K562 (cell line): Measurements from ENCODE around the gene EZH1. TPM values are rescaled to one million over a fixed set of nuclear protein-coding genes. Genes with fewer than 3 reads are reported as not detected.

ENCODE experiments used
- COPS2 ChIP-seq: fragments of 450-650 bp; conservative IDR thresholded peaks from 2 replicates; pipeline ENCODE4 v1.6.1; 2016; ENCODE audit warnings: mild to moderate bottlenecking, moderate library complexity
- CREB1 ChIP-seq, 2 experiments: sonication (generic) in 1 of 2; formaldehyde crosslinking in 1 of 2; IDR thresholded peaks; 2 replicates each; pipeline versions ENCODE4 v1.6.1 to v1.8.0; 2012 to 2022; ENCODE audit warnings: inconsistent platforms in 1 of 2, mild to moderate bottlenecking in 1 of 2, missing genetic modification reagents in 1 of 2, moderate library complexity in 1 of 2
- FOXM1 ChIP-seq, 2 experiments: fragments of 450-650 bp in 1 of 2; sonication (generic) in 1 of 2; formaldehyde crosslinking in 1 of 2; IDR thresholded peaks; 2 replicates each; pipeline versions ENCODE4 v1.6.1 to v1.9.0; 2017 to 2022; ENCODE audit warnings: low read depth in 2 of 2, mild to moderate bottlenecking in 2 of 2, missing genetic modification reagents in 1 of 2, moderate library complexity in 1 of 2
- GATAD2B ChIP-seq: fragments of 450-650 bp; IDR thresholded peaks from 2 replicates; pipeline ENCODE4 v1.6.1; 2017; ENCODE audit warnings: mild to moderate bottlenecking, borderline replicate concordance
- GTF2A2 ChIP-seq: IDR thresholded peaks from 2 replicates; pipeline ENCODE4 v1.6.1; 2016; ENCODE audit warnings: mild to moderate bottlenecking, missing genetic modification characterization, missing compliant biosample characterization
- HOMEZ ChIP-seq: fragments of 250-450 bp; sonication (Bioruptor Pico); IDR thresholded peaks from 2 replicates; pipeline ENCODE4 v1.4.0; 2020; ENCODE audit warnings: mild to moderate bottlenecking, moderate library complexity
- ILF3 ChIP-seq: fragments of 450-650 bp; IDR thresholded peaks from 2 replicates; pipeline ENCODE4 v1.6.1; 2018; ENCODE audit warnings: antibody characterized with exemption, mild to moderate bottlenecking, moderate library complexity, borderline replicate concordance
- KDM5B ChIP-seq: fragments of 200-600 bp; sonication (generic); IDR thresholded peaks from 2 replicates; pipeline ENCODE4 v1.6.1; 2012; ENCODE audit warnings: low read depth, mild to moderate bottlenecking, moderate library complexity, low read length, control low read depth, inconsistent platforms; ENCODE audit not compliant: insufficient replicate concordance
- MED1 ChIP-seq: sonication (generic); formaldehyde crosslinking; IDR thresholded peaks from 2 replicates; pipeline ENCODE4 v1.8.1; 2023; ENCODE audit warnings: missing genetic modification reagents, borderline replicate concordance
- NFATC3 ChIP-seq: fragments of 450-650 bp; IDR thresholded peaks from 2 replicates; pipeline ENCODE4 v1.6.1; 2017; ENCODE audit warnings: mild to moderate bottlenecking
- PHF20 ChIP-seq: fragments of 450-650 bp; IDR thresholded peaks from 2 replicates; pipeline ENCODE4 v1.6.1; 2018; ENCODE audit not compliant: partially characterized antibody
- PRMT5 ChIP-seq: sonication (generic); formaldehyde crosslinking; IDR thresholded peaks from 2 replicates; pipeline ENCODE4 v1.5.0; 2020; ENCODE audit warnings: missing genetic modification reagents
- TAL1 ChIP-seq: fragments of 450-650 bp; IDR thresholded peaks from 2 replicates; pipeline ENCODE4 v1.6.1; 2016; ENCODE audit warnings: mild to moderate bottlenecking
- THRB ChIP-seq: fragments of 450-650 bp; formaldehyde crosslinking; conservative IDR thresholded peaks from 2 replicates; pipeline ENCODE4 v1.4.0; 2022; ENCODE audit warnings: mild to moderate bottlenecking, missing genetic modification characterization
- YBX1 ChIP-seq: fragments of 450-650 bp; IDR thresholded peaks from 2 replicates; pipeline ENCODE4 v1.7.1; 2016; ENCODE audit warnings: mild to moderate bottlenecking
- ZBTB8A ChIP-seq: fragments of 450-650 bp; IDR thresholded peaks from 2 replicates; pipeline ENCODE4 v1.6.1; 2018; ENCODE audit warnings: mild to moderate bottlenecking, moderate library complexity; ENCODE audit not compliant: partially characterized antibody
- ZNF146 ChIP-seq: IDR thresholded peaks from one replicate; pipeline ENCODE4 v1.6.1; 2018; ENCODE audit warnings: missing compliant biosample characterization; ENCODE audit not compliant: unreplicated experiment
- ZNF263 ChIP-seq: sonication (generic); formaldehyde crosslinking; IDR thresholded peaks from 2 replicates; pipeline ENCODE4 v1.8.0; 2022; ENCODE audit warnings: mild to moderate bottlenecking, missing genetic modification reagents, borderline replicate concordance
- ZNF444 ChIP-seq: fragments of 250-450 bp; sonication (Bioruptor Pico); IDR thresholded peaks from 2 replicates; pipeline ENCODE4 v1.4.0; 2020; ENCODE audit warnings: mild to moderate bottlenecking, moderate library complexity
- ZNF696 ChIP-seq: fragments of 250-450 bp; sonication (Bioruptor Pico); conservative IDR thresholded peaks from 2 replicates; pipeline ENCODE4 v1.4.0; 2020; ENCODE audit warnings: mild to moderate bottlenecking, moderate library complexity
- polyA plus RNA-seq, 8 experiments: library from polyadenylated mRNA; depleted of rRNA in 4 of 8; stranded (reverse) in 5 of 8; unstranded in 3 of 8; fragments of >200 nt; fragmentation: Nextera tagmentation in 2 of 8; fragmentation: Illumina TruSeq in 1 of 8; extraction: Ambion mirVana in 2 of 8; extraction: Trizol in 1 of 8; gene quantifications; 2 replicates each; pipeline versions ENCODE4 v1.2.1 to v1.2.3, GENCODE V29; 2011 to 2014; ENCODE audit warnings: inconsistent platforms in 1 of 8, missing spikeins in 1 of 8
- total RNA-seq, 7 experiments: library from RNA; depleted of rRNA in 6 of 7; stranded (reverse); fragments of >200 nt in 6 of 7; fragmentation: Illumina TruSeq in 2 of 7; extraction: Trizol in 2 of 7; gene quantifications; 2 replicates each; pipeline versions ENCODE4 v1.2.1 to v1.2.3, GENCODE V29; 2011 to 2021; ENCODE audit warnings: low replicate concordance in 1 of 7
- TF ChIP-seq, protein P1 (sequence below): fragments of 450-650 bp; IDR thresholded peaks from one replicate; pipeline ENCODE4 v1.6.1; 2018; ENCODE audit warnings: mild to moderate bottlenecking, moderate library complexity; ENCODE audit not compliant: partially characterized antibody
- TF ChIP-seq, protein P2 (sequence below): sonication (generic); formaldehyde crosslinking; IDR thresholded peaks from 2 replicates; pipeline ENCODE4 v1.8.1; 2023; ENCODE audit warnings: mild to moderate bottlenecking, missing genetic modification reagents

EZH1 gene
- total and polyA plus RNA-seq, 9 of the 15 experiments (the other 6 are each of a cell fraction or from before 2014, with no cell fraction given) = 8.6 to 40.8 (median 22.9) TPM

DNA sequence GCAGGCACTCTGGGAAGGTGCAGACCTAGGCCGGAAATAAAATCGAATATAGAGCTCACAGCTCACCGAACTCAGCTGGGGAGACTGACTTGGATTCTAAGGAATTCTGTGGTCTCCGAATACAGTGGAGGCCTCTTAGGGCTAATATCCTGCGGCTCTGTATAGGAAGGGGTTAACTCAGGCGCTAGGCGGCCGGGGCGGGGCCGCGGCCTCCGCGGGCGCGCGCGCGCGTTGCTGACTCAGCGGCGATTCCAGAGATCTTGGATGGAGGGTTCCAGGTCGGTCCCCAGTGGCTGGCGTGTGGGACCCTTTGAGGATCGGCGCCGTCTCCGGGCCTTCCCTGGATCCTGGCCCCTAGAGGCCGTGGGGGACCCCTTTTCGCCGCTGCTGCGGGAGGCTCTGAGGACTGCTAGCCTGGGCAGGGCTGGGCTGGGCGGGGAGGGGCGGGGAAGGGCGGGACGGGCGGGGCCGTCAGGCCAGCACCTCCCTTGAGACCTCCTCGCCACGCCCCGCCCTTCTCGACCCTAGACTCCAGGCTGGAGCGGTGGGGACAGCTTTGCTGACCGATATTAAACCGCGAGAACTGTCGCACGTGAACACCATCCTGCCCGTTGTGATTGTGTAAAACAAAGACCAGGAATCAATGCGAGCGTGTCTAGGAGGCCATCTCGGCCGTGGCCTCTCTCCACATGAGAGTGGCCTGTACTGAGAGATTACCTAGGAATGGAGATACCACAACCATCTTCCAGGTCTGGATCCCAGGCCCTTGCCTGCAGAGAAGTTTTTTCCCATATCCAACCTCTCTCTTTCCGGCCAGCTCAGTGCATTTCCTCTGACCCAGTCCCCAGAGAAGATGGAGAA, 66.7 kb downstream of the EZH1 start (continued):
- TF ChIP-seq CREB1 (IDR thresholded peaks at IDR 0.05) (no peak), CREB1 (CRISPR knock-in tag; IDR thresholded peaks at IDR 0.05) (no peak), ZNF263 (CRISPR knock-in tag) (no peak), ZNF444 (no peak), THRB (CRISPR knock-in tag) (0 out of 2 replicates have a peak, but pooled peaks have one; percentile 18), GATAD2B (0 out of 2 replicates have a peak, but pooled peaks have one; percentile 52), ILF3 (no peak), TAL1 (peak; percentile 22; the same call in 1 of the 2 replicates), ZNF696 (CRISPR knock-in tag) (no peak), KDM5B (no peak), ZNF146 (CRISPR knock-in tag) (no peak), GTF2A2 (tag) (no peak), YBX1 (no peak), NFATC3 (no peak), COPS2 (no peak), PRMT5 (CRISPR knock-in tag) (no peak), PHF20 (no peak), ZBTB8A (no peak), MED1 (CRISPR knock-in tag) (no peak), HOMEZ (CRISPR knock-in tag) (no peak), FOXM1 (IDR thresholded peaks at IDR 0.05; ENCODE audit: low read depth) (no peak; the same call in 1 of the 2 replicates), FOXM1 (CRISPR knock-in tag; IDR thresholded peaks at IDR 0.05; ENCODE audit: low read depth) (no peak; the same call in 1 of the 2 replicates)
- TF ChIP-seq, protein P1, sequence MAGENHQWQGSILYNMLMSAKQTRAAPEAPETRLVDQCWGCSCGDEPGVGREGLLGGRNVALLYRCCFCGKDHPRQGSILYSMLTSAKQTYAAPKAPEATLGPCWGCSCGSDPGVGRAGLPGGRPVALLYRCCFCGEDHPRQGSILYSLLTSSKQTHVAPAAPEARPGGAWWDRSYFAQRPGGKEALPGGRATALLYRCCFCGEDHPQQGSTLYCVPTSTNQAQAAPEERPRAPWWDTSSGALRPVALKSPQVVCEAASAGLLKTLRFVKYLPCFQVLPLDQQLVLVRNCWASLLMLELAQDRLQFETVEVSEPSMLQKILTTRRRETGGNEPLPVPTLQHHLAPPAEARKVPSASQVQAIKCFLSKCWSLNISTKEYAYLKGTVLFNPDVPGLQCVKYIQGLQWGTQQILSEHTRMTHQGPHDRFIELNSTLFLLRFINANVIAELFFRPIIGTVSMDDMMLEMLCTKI = no peak
- TF ChIP-seq, protein P2, sequence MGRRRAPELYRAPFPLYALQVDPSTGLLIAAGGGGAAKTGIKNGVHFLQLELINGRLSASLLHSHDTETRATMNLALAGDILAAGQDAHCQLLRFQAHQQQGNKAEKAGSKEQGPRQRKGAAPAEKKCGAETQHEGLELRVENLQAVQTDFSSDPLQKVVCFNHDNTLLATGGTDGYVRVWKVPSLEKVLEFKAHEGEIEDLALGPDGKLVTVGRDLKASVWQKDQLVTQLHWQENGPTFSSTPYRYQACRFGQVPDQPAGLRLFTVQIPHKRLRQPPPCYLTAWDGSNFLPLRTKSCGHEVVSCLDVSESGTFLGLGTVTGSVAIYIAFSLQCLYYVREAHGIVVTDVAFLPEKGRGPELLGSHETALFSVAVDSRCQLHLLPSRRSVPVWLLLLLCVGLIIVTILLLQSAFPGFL = no peak
